GM12878 (cell line): ENCODE measurements around the gene MAP6D1. TPM values are rescaled to one million over a fixed set of nuclear protein-coding genes. Genes with fewer than 3 reads are reported as not detected.

ENCODE experiments used
- ATAC-seq: fragments of 200-7000 bp; cut with Tn5 transposase; 3 replicates; pipeline ENCODE4 v1.9.1; 2020; ENCODE audit warnings: mild to moderate bottlenecking, moderate library complexity
- BruUV-seq: library from RNA; stranded (reverse); fragments of 400-500 nt; replicated peaks from 2 replicates; lab custom pipeline; 2021; lab: Mats Ljungman, UMichigan
- CTCF ChIA-PET: fragments of 300-600 bp; sonication (Branson Sonifier 250); formaldehyde crosslinking; extraction: SDS; loops from one replicate; lab custom pipeline; 2021; ENCODE audit warnings: inconsistent platforms; lab: Yijun Ruan, JAX
- POLR2A ChIA-PET: fragments of 350-600 bp; formaldehyde crosslinking; extraction: SDS; loops from one replicate; lab custom pipeline; 2021; ENCODE audit warnings: inconsistent platforms; lab: Charles Lee
- RAD21 ChIA-PET: fragments of 300-600 bp; sonication (Branson Sonifier 250); formaldehyde crosslinking; loops from one replicate; lab custom pipeline; 2023; ENCODE audit warnings: antibody characterized with exemption; ENCODE audit not compliant: unreplicated experiment; lab: Charles Lee
- SMC1A ChIA-PET: fragments of 300-600 bp; sonication (Branson Sonifier 250); formaldehyde crosslinking; loops from one replicate; lab custom pipeline; 2023; ENCODE audit not compliant: unreplicated experiment, uncharacterized antibody; lab: Charles Lee
- DNase-seq: peaks from one replicate; pipeline ENCODE4 v3.0.0-alpha.2; 2011; ENCODE audit warnings: low read depth, low spot score
- FAIRE-seq: peaks from 3 replicates; lab custom pipeline; 2011; peaks lifted over from hg19 to GRCh38; lab: Jason Lieb, UNC
- H2AFZ ChIP-seq: 2 replicates; pipeline ENCODE4 v1.6.0; 2011; ENCODE audit warnings: low read depth, low read length, control low read depth; ENCODE audit not compliant: control insufficient read depth
- H3K27ac ChIP-seq: 2 replicates; pipeline ENCODE4 v1.5.1; 2011; ENCODE audit warnings: control low read depth; ENCODE audit not compliant: control insufficient read depth, insufficient read depth
- H3K27me3 ChIP-seq, 2 experiments: replicated peaks in 1 of 2; 2 replicates each; pipeline versions ENCODE4 v1.6.0 to v1.6.1; 2011; ENCODE audit warnings: low read length in 1 of 2; ENCODE audit not compliant: control insufficient read depth in 2 of 2, insufficient read depth in 2 of 2
- H3K36me3 ChIP-seq, 2 experiments: 2 replicates each; pipeline ENCODE4 v1.5.1; 2011; ENCODE audit warnings: low read length in 1 of 2; ENCODE audit not compliant: control insufficient read depth in 2 of 2, insufficient read depth in 2 of 2
- H3K4me1 ChIP-seq: 2 replicates; pipeline ENCODE4 v1.6.1; 2011; ENCODE audit warnings: mild to moderate bottlenecking, low read length, moderate library complexity, mixed read lengths; ENCODE audit not compliant: control insufficient read depth, insufficient read depth
- H3K4me2 ChIP-seq: 2 replicates; pipeline ENCODE4 v1.6.0; 2011; ENCODE audit warnings: control low read depth; ENCODE audit not compliant: control insufficient read depth, insufficient read depth
- H3K4me3 ChIP-seq: fragments of 200-600 bp; sonication (generic); 2 replicates; pipeline ENCODE4 v1.5.1; 2016
- H3K79me2 ChIP-seq: 2 replicates; pipeline ENCODE4 v1.6.0; 2011; ENCODE audit warnings: low read length; ENCODE audit not compliant: control insufficient read depth, insufficient read depth
- H3K9ac ChIP-seq: 2 replicates; pipeline ENCODE4 v1.8.0; 2011; ENCODE audit warnings: low read length, control low read depth, mixed read lengths; ENCODE audit not compliant: control insufficient read depth, insufficient read depth
- H3K9me3 ChIP-seq: replicated peaks from 3 replicates; pipeline ENCODE4 v1.5.1; 2011; ENCODE audit warnings: mild to moderate bottlenecking, low read length; ENCODE audit not compliant: control insufficient read depth, insufficient read depth
- H4K20me1 ChIP-seq: 2 replicates; pipeline ENCODE4 v1.6.0; 2011; ENCODE audit not compliant: control insufficient read depth, insufficient read depth
- EZH2 ChIP-seq: IDR thresholded peaks from 2 replicates; pipeline ENCODE4 v1.6.1; 2012; ENCODE audit warnings: low read depth, mild to moderate bottlenecking, control low read depth, inconsistent platforms, low read length, borderline replicate concordance; ENCODE audit not compliant: control insufficient read depth
- HSF1 ChIP-seq: fragments of 150-350 bp; IDR thresholded peaks from 2 replicates; pipeline ENCODE4 v1.6.1; 2014; ENCODE audit warnings: mild to moderate bottlenecking, low read depth, low read length
- JUND ChIP-seq: IDR thresholded peaks from 2 replicates; pipeline ENCODE4 v1.6.1; 2012; ENCODE audit warnings: low read depth, mild to moderate bottlenecking, low read length, improper control_type of control experiment, moderate library complexity
- MEF2A ChIP-seq: IDR thresholded peaks from 2 replicates; pipeline ENCODE4 v1.6.1; 2011; ENCODE audit warnings: low read depth, mild to moderate bottlenecking, low read length, moderate library complexity; ENCODE audit not compliant: insufficient read depth
- MTA3 ChIP-seq: IDR thresholded peaks from 2 replicates; pipeline ENCODE4 v1.6.1; 2012; ENCODE audit warnings: low read length, inconsistent platforms, borderline replicate concordance
- NFYB ChIP-seq: IDR thresholded peaks from 2 replicates; pipeline ENCODE4 v1.6.1; 2011; ENCODE audit warnings: low read depth, mild to moderate bottlenecking, low read length, improper control_type of control experiment, moderate library complexity; ENCODE audit not compliant: insufficient read depth
- POLR2AphosphoS2 ChIP-seq: IDR thresholded peaks from 2 replicates; pipeline ENCODE4 v1.6.1; 2011; ENCODE audit warnings: low read depth, mild to moderate bottlenecking, low read length, improper control_type of control experiment, moderate library complexity
- RELB ChIP-seq: fragments of 450-650 bp; IDR thresholded peaks from 2 replicates; pipeline ENCODE4 v1.6.1; 2017; ENCODE audit warnings: low read depth, mild to moderate bottlenecking, moderate library complexity
- RFX5 ChIP-seq: IDR thresholded peaks from 2 replicates; pipeline ENCODE4 v1.6.1; 2011; ENCODE audit warnings: low read depth, low read length, improper control_type of control experiment
- STAT1 ChIP-seq: fragments of 450-650 bp; conservative IDR thresholded peaks from 2 replicates; pipeline ENCODE4 v1.6.1; 2014; ENCODE audit warnings: antibody characterized with exemption, mild to moderate bottlenecking
- TCF3 ChIP-seq: IDR thresholded peaks from 2 replicates; pipeline ENCODE4 v1.6.1; 2012; ENCODE audit warnings: low read depth, mild to moderate bottlenecking, low read length, borderline replicate concordance; ENCODE audit not compliant: insufficient read depth
- ZNF687 ChIP-seq: fragments of 450-650 bp; IDR thresholded peaks from 2 replicates; pipeline ENCODE4 v1.6.1; 2017; ENCODE audit warnings: mild to moderate bottlenecking, moderate library complexity
- WGBS: methylation state at CpG from one replicate; pipeline ENCODE4 v1.1.6; 2016; ENCODE audit warnings: low lambda C conversion rate; ENCODE audit not compliant: insufficient replicate concordance, insufficient coverage; ENCODE audit errors: missing lambda C conversion rate; 5-methylcytosine and 5-hydroxymethylcytosine counted together
- in situ Hi-C: fragments of 300-500 bp; cut with MboI; formaldehyde crosslinking; loops from 9 replicates; pipeline ENCODE4 v1.14.3; 2018; ENCODE audit warnings: mixed read lengths
- intact Hi-C: fragments of 100-400 bp; cut with micrococcal nuclease; formaldehyde crosslinking; loops from one replicate; pipeline ENCODE4 v1.14.2; 2022; ENCODE audit not compliant: unreplicated experiment
- polyA plus RNA-seq, 11 experiments: library from polyadenylated mRNA; depleted of rRNA in 4 of 11; unstranded in 6 of 11; stranded (reverse) in 5 of 11; fragments of >200 nt; fragmentation: Nextera tagmentation in 4 of 11; fragmentation: Illumina TruSeq in 1 of 11; extraction: Ambion mirVana in 4 of 11; extraction: Trizol in 1 of 11; gene quantifications; 1 replicate in 1 of 11; 2 replicates in 10 of 11; pipeline versions ENCODE4 v1.2.1 to v1.2.3, GENCODE V29; 2011 to 2016; ENCODE audit warnings: inconsistent platforms in 2 of 11, missing spikeins in 2 of 11, low read depth in 1 of 11
- total RNA-seq, 4 experiments: library from RNA; depleted of rRNA in 3 of 4; stranded (reverse); fragments of >200 nt in 3 of 4; fragmentation: Illumina TruSeq in 1 of 4; extraction: Trizol in 1 of 4; gene quantifications; 2 replicates each; pipeline versions ENCODE4 v1.2.1 to v1.2.3, GENCODE V29; 2013 to 2021

The MAP6D1 gene
- total and polyA plus RNA-seq, 10 of the 15 experiments (the other 5 are each of a cell fraction or from before 2014, with no cell fraction given): 0.50 to 2.2 (median 1.2) TPM; not detected in 3

GRCh38 chr3:183768114-183768513, 57.3 kb downstream of the MAP6D1 start:
- intact Hi-C loops: loop anchor here (5.0 to 10.0 kb wide), 2 partner anchors 586 to 643 kb away; no protein-coding TSS in a partner anchor
- no peaks in the 10 kb centered on the region for H3K79me2 ChIP-seq
- H3K27ac ChIP-seq: no peak overlapping the region
- ATAC-seq: no peak
- POLR2A ChIA-PET: no interaction called here
- no peak overlapping the region for H2AFZ ChIP-seq
- H3K36me3 ChIP-seq: peaks cover 4 to 8% of the 10 kb centered on the region in 2 experiments
- RAD21 ChIA-PET: no interaction called here
- H3K4me2 ChIP-seq: no peak overlapping the region
- SMC1A ChIA-PET: no interaction called here
- WGBS: over 99% methylated on average over 8 of the region's 8 CpGs
- CTCF ChIA-PET: interaction anchor here (0.6 to 6.5 kb wide), 5 partner anchors 12 to 299 kb away, joined by 3 to 71 read pairs (median 4); no protein-coding TSS in a partner anchor
- in situ Hi-C loops: loop anchor here (5.0 kb wide), 1 partner anchor 301 kb away; no protein-coding TSS in a partner anchor
- BruUV-seq: no TSS peak
- TF ChIP-seq ZNF687 (no peak), NFYB (no peak), HSF1 (no peak), JUND (no peak), RELB (no peak), TCF3 (no peak), MEF2A (no peak), EZH2 (no peak), POLR2AphosphoS2 (no peak), STAT1 (no peak), MTA3 (no peak), RFX5 (no peak)
- TF ChIP-seq, all 136 proteins: peak for 0
- Histone ChIP-seq H3K9me3 (no peaks in the 10 kb centered on the region), H4K20me1 (no peaks in the 10 kb centered on the region), H3K4me3 (no peak overlapping the region), H3K27me3 (no peaks in the 10 kb centered on the region), H3K4me1 (no peaks in the 10 kb centered on the region), H3K9ac (no peak overlapping the region)
- no peak for FAIRE-seq
- no peak for DNase-seq
